BE2C (cell line): ENCODE results near the gene TSPAN9.

Source experiments
- DNase-seq: peaks from one replicate; pipeline ENCODE4 v3.0.0-alpha.2; 2020
- H3K27me3 ChIP-seq: fragments of 250-450 bp; sonication (Bioruptor Pico); 2 replicates; pipeline ENCODE4 v1.5.1; 2020; ENCODE audit warnings: mild to moderate bottlenecking
- H3K36me3 ChIP-seq: fragments of 250-450 bp; sonication (Bioruptor Pico); 2 replicates; pipeline ENCODE4 v1.5.1; 2020; ENCODE audit warnings: mild to moderate bottlenecking
- H3K4me1 ChIP-seq: fragments of 250-450 bp; sonication (Bioruptor Pico); 2 replicates; pipeline ENCODE4 v1.5.1; 2020
- H3K4me3 ChIP-seq: 2 replicates; pipeline ENCODE4 v1.5.1; 2011; ENCODE audit warnings: low read depth, low read length
- H3K9me3 ChIP-seq: fragments of 250-450 bp; sonication (Bioruptor Pico); 2 replicates; pipeline ENCODE4 v1.5.1; 2020
- TF ChIP-seq, protein P1 (sequence below): IDR thresholded peaks from 2 replicates; pipeline ENCODE4 v1.5.1; 2012; ENCODE audit warnings: mild to moderate bottlenecking, low read depth, low read length

TSPAN9 gene

DNA sequence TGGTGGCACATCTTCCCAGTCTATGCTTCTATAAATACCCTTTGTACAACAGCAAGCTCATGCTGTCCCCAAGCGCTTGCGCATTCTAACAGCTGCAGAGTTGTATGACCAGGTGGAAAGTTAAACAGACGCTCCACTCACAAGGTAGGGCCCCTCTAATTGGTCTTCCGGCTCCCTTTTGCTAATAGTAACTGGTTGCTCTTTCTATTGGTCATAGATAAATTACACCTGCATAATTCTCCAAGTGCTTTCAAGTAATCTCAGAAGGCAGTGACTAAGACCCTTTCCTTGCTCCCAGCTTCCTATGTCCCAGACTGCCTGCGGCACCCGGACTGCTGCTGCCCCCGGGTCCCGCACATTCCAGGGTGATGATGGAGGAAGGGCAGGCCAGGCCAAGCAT lies 6.1 kb upstream of the TSPAN9 start:
- H3K4me3 ChIP-seq: no peak overlapping the region
- no peaks in the 10 kb centered on the region for H3K9me3 ChIP-seq
- H3K27me3 ChIP-seq: no peaks in the 10 kb centered on the region
- peaks cover 5% of the 10 kb centered on the region for H3K4me1 ChIP-seq
- DNase-seq: no peak
- no peaks in the 10 kb centered on the region for H3K36me3 ChIP-seq
- TF ChIP-seq, protein P1, sequence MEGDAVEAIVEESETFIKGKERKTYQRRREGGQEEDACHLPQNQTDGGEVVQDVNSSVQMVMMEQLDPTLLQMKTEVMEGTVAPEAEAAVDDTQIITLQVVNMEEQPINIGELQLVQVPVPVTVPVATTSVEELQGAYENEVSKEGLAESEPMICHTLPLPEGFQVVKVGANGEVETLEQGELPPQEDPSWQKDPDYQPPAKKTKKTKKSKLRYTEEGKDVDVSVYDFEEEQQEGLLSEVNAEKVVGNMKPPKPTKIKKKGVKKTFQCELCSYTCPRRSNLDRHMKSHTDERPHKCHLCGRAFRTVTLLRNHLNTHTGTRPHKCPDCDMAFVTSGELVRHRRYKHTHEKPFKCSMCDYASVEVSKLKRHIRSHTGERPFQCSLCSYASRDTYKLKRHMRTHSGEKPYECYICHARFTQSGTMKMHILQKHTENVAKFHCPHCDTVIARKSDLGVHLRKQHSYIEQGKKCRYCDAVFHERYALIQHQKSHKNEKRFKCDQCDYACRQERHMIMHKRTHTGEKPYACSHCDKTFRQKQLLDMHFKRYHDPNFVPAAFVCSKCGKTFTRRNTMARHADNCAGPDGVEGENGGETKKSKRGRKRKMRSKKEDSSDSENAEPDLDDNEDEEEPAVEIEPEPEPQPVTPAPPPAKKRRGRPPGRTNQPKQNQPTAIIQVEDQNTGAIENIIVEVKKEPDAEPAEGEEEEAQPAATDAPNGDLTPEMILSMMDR: no peak

DNA sequence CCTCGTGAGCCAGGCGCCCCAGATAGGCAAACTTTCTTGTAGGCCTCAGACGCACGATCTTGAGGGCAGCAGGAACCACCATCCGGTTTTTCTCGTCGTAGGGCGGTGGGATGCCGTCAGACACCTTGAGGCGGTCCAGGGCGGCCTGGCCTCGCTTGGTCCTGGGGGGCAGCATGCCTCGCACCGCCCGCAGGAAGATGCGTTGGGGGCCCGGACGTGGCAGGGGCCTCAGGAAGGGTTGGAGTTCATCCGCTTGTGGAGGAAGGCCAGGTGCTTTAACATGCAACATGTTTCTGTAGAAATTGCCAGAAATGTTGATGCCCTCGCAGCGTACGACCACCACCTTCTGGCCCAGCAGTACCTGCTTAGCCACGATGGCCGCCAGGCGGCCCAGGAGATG lies 5.5 kb upstream of the TSPAN9 start:
- DNase-seq: no peak
- no peaks in the 10 kb centered on the region for H3K9me3 ChIP-seq
- H3K4me3 ChIP-seq: no peak overlapping the region
- TF ChIP-seq, protein P1: no peak
- no peaks in the 10 kb centered on the region for H3K27me3 ChIP-seq
- peaks cover 5% of the 10 kb centered on the region for H3K4me1 ChIP-seq
- no peaks in the 10 kb centered on the region for H3K36me3 ChIP-seq

DNA sequence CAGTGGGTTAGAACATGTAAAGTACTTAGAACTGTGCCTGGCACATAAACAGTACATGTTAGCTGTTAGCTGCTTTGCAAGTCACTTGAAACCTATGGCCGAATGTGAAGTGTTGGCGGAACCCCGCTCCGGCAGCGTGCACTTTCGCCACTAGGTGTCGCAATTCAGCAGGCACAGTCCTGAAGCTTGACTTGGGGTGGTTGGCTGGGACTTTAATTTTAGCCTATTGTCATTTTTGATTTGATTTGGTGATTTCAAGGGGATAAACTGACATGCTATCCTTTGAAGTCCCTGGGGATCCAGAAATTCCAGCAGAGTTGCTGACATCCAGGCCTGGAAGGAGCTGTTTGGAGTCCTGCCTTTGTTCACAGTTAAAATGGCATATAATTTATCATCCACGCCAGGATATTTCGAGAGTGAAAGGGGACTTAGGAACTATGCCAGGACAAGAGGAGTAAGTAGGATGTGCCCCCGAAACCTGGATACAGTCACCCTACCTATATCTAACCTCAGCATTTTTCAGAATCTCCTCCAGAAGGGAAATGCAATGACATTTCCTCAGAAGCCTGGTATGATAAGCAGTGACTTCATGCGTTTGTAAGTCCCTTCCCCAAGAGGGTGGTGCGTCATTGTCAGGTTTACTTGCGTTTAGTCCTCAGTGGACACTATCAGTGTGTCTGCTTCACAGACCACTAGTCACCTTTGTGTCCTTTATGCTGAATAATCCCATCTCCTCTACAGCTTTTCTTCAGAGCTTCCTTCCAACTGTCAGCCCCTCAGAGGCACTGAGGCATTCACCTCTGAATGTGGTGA lies 3.5 kb upstream of the TSPAN9 start:
- TF ChIP-seq, protein P1: peak; percentile 99
- peaks cover 5% of the 10 kb centered on the region for H3K4me1 ChIP-seq
- DNase-seq: peak; percentile 87
- H3K27me3 ChIP-seq: no peaks in the 10 kb centered on the region
- no peaks in the 10 kb centered on the region for H3K9me3 ChIP-seq
- no peak overlapping the region for H3K4me3 ChIP-seq
- H3K36me3 ChIP-seq: no peaks in the 10 kb centered on the region

DNA sequence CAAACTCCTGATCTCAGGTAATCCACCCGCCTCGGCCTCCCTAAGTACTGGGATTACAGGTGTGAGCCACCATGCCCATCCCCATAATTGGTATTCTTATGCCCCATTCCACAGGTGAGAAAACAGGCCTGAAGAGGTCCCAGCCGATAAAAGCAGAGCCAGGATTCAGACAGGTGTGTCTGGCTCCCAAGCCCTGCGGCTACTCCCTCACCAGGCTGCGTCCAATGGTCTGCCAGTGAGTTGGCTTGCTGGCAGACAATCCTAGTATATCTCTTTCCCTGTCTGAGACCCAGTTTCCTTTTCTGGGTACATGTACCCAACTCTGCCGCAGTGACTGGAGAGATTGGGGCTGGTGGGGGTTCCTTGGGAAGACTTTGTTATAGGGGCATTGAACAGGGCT lies 1.9 kb upstream of the TSPAN9 start:
- Histone ChIP-seq H3K4me1 (peaks cover 5% of the 10 kb centered on the region), H3K4me3 (no peak overlapping the region), H3K36me3 (no peaks in the 10 kb centered on the region), H3K9me3 (no peaks in the 10 kb centered on the region), H3K27me3 (no peaks in the 10 kb centered on the region)
- TF ChIP-seq, protein P1: no peak
- DNase-seq: no peak

DNA sequence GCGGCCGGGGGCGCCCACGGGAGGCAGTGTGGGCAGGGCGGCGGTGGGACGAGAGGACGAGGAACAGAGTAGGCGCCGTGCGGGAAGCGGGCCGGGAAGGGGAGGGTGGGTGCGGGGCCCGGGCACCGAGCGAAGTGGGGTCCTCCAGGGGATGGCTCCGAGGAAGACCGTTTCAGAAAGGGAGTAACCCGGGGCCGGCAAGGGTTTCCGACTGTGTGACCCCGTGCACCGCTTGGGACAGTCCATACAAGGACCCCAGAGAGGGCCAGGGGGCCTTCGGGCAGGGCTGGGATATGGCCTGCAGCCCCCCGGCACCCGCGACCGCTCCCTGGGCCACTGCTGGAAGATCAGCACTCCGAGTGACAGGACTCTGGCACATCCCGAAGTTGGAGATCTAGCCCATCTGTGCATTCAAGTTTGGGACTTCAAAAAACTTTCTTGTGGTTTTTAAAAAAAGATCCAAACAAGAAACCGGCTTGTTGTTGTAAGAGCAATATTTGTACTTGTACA lies 448 bp downstream of the TSPAN9 start:
- TF ChIP-seq, protein P1: no peak
- no peak for DNase-seq
- Histone ChIP-seq H3K4me1 (peaks cover 5% of the 10 kb centered on the region), H3K27me3 (no peaks in the 10 kb centered on the region), H3K4me3 (peak overlapping the region; percentile 71), H3K36me3 (no peaks in the 10 kb centered on the region), H3K9me3 (no peaks in the 10 kb centered on the region)
